ENCODE measurements around the gene BCAS3. TPM values are rescaled to one million over a fixed set of nuclear protein-coding genes. Genes with fewer than 3 reads are reported as not detected.

Gene BCAS3
- total RNA-seq, 4 donors from 2014 or later: 21.7 to 42.2 (median 23.0) TPM

- no peak for TF ChIP-seq CTCF (IDR thresholded peaks at IDR 0.05; ENCODE audit: low read depth)
Observed at GRCh38 chr17:61325382-61326073, 647.9 kb downstream of the BCAS3 start.

DNA sequence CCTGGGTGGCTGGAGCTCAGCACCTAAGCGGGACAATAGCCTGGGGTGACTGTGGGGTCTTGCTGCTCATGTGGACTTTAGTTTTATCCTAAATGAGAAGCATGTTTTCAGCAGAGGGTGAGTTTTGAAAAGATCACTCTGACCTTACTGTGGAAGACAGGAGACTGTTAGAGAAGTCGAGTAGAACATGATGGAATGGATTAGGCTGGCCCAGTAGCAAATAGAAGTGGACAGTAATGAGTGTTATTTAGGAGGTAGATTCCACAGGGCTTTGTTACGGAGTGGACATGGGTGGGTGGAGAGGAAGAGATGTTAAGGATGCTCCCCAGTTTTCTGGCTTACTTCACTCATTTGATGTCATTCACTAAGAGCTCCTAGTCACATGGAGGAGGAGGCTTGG, 648.7 kb downstream of the BCAS3 start:
- no peak for TF ChIP-seq CTCF (IDR thresholded peaks at IDR 0.05; ENCODE audit: low read depth)

GRCh38 chr17:61328351-61328750, 650.7 kb downstream of the BCAS3 start:
- no peak for TF ChIP-seq CTCF (IDR thresholded peaks at IDR 0.05; ENCODE audit: low read depth)

GRCh38 chr17:61330174-61331150, 652.8 kb downstream of the BCAS3 start:
- no peak for TF ChIP-seq CTCF (IDR thresholded peaks at IDR 0.05; ENCODE audit: low read depth)

DNA sequence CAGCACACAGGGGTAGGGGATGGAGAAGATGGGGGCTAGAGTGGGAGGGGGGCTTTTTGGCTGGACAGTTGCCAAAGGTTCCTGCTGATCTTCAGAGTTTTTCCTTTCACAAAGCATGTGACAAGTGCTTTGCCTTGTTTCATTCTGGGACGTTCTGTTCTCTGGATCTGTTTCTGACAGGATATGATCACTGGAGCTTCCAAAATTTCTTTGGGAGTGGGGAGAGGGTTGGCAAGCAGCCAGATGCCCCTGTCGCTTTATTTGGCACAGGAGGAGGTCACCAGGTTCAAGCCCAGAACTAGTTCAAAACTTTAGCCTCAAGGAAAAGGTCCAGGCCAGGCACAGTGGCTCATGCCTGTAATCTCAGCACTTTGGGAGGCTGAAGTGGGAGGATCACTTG, 653.5 kb downstream of the BCAS3 start:
- no peak for TF ChIP-seq CTCF (IDR thresholded peaks at IDR 0.05; ENCODE audit: low read depth)

- no peak for TF ChIP-seq CTCF (IDR thresholded peaks at IDR 0.05; ENCODE audit: low read depth)
Observed at GRCh38 chr17:61331886-61332285, 654.2 kb downstream of the BCAS3 start.

- no peak for TF ChIP-seq CTCF (IDR thresholded peaks at IDR 0.05; ENCODE audit: low read depth)
Observed at GRCh38 chr17:61333136-61333535, 655.5 kb downstream of the BCAS3 start.
